OCI-LY3 (cell line): Measurements from ENCODE around the gene ARID3A.
A peak's percentile ranks its signal among the peaks of the same experiment; 100 is the strongest.

Experiments used
- H2AFZ ChIP-seq: fragments of 200-600, 300-600 bp; shearing (Covaris generic); 2 replicates; pipeline ENCODE4 v1.6.0; 2014; ENCODE audit warnings: antibody characterized with exemption, low read depth, low read length
- H3K27ac ChIP-seq: fragments of 200-600, 300-600 bp; sonication (generic); 2 replicates; pipeline ENCODE4 v1.5.1; 2014; ENCODE audit warnings: mild to moderate bottlenecking, low read length, moderate library complexity, mixed read lengths
- H3K27me3 ChIP-seq: fragments of 200-600, 300-600 bp; sonication (generic); 2 replicates; pipeline ENCODE4 v1.6.1; 2014; ENCODE audit warnings: low read depth, low read length, mixed read lengths
- H3K36me3 ChIP-seq: fragments of 200-600, 300-600 bp; sonication (generic); replicated peaks from 2 replicates; pipeline ENCODE3; 2014; ENCODE audit warnings: low read depth, low read length, mixed read lengths
- H3K4me1 ChIP-seq: fragments of 300-600, 200-600 bp; sonication (generic); 2 replicates; pipeline ENCODE4 v1.6.1; 2014; ENCODE audit warnings: low read length, mixed read lengths
- H3K4me2 ChIP-seq: fragments of 200-600, 300-600 bp; sonication (generic); 2 replicates; pipeline ENCODE4 v1.6.1; 2014; ENCODE audit warnings: low read length, mixed read lengths
- H3K4me3 ChIP-seq: fragments of 300-600, 200-600 bp; sonication (generic); 2 replicates; pipeline ENCODE4 v1.5.1; 2014; ENCODE audit warnings: antibody characterized with exemption, mild to moderate bottlenecking, low read length, moderate library complexity
- H3K79me2 ChIP-seq: fragments of 300-600, 200-600 bp; shearing (Covaris generic); 2 replicates; pipeline ENCODE4 v1.6.1; 2014; ENCODE audit warnings: mild to moderate bottlenecking, low read length, mixed read lengths
- H3K9ac ChIP-seq: fragments of 300-600, 200-600 bp; shearing (Covaris generic); 2 replicates; pipeline ENCODE4 v1.6.0; 2014; ENCODE audit warnings: mild to moderate bottlenecking, low read length, moderate library complexity
- H3K9me3 ChIP-seq: fragments of 200-600, 300-600 bp; shearing (Covaris generic); 2 replicates; pipeline ENCODE4 v1.6.1; 2014; ENCODE audit warnings: low read length, mixed read lengths; ENCODE audit not compliant: insufficient read depth
- H4K20me1 ChIP-seq: fragments of 200-600, 300-600 bp; sonication (generic); 2 replicates; pipeline ENCODE4 v1.6.1; 2016; ENCODE audit warnings: low read length, mixed read lengths; ENCODE audit not compliant: insufficient read depth
- CTCF ChIP-seq: fragments of 200-600, 300-600 bp; sonication (generic); IDR thresholded peaks from 2 replicates; pipeline ENCODE4 v1.5.1; 2014; ENCODE audit warnings: antibody characterized with exemption, low read length, low read depth
- EZH2phosphoT487 ChIP-seq: fragments of 200-600 bp; shearing (Covaris generic); IDR thresholded peaks from 2 replicates; pipeline ENCODE4 v1.6.1; 2018; ENCODE audit warnings: antibody characterized with exemption, mixed run types, low read depth

Gene ARID3A

DNA sequence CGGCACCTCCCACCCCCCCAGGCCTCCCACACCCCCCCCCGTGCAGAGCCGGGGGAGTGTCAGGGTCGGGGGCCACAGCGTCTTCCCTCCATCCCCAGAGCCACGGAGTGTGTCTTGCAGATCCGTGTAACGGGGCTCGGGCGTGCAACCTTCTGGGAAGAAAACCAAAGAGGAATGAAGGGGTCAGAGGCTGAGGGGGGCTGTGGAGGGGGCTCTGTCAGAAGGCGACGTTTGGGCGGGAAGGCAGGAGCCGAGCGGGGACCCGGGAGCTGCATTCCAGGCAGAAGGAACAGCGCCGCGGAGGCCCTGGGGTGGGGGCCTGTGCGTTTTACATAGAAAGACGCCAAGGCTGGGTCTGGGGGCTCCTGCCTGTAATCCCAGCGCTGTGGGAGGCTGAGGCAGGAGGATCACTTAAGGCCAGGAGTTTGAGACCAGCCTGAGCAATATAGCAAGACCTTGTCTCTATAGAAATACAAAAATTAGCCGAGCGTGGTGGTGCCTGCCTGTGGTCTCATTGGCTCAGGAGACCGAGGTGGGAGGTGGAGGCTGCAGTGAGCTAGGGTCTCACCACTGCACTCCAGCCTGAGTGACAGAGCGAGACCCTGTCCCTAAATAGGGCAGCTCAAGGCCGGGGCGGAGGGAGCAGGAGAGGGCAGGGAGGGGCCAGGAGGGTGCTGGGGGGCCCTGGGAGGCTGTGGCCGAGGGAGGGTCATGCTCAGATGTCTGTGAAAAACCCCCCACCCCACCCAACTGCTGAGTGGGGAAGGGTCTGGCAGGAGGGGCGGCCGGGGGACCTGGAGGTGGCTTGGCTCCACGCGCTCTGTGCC is 27.8 kb downstream of the ARID3A start:
- Histone ChIP-seq H3K9me3 (no peaks in the 10 kb centered on the region), H3K36me3 (no peaks in the 10 kb centered on the region), H4K20me1 (peaks cover 16% of the 10 kb centered on the region; the same call in 1 of the 2 replicates), H2AFZ (no peak overlapping the region), H3K4me1 (peaks cover 66% of the 10 kb centered on the region), H3K27me3 (no peaks in the 10 kb centered on the region), H3K4me3 (peak overlapping the region; percentile 61), H3K27ac (peak overlapping the region; percentile 74; the same call in 1 of the 2 replicates), H3K79me2 (peaks cover 64% of the 10 kb centered on the region), H3K4me2 (peak overlapping the region; percentile 71), H3K9ac (peak overlapping the region; percentile 68)
- TF ChIP-seq EZH2phosphoT487 (no peak), CTCF (no peak)

DNA sequence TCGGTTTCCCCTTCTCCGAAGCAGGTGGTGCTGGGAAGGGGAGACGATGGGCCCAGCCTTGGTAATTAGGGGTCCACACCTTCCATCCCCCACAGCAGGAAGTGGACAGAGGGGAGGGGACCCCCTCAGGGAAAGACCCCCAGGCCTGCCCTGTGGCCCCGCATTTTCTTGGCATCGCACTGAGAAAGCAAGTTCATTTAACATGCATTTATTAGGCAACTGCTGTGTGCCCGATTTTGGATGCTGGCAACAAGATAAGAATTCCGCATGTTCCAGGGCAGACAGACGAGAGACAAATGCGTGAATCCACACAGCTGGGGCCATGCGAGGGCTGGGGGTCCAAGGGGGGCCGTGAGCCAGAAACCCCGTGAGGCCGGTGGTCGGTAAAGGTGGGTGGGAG is 28.4 kb downstream of the ARID3A start:
- peaks cover 62% of the 10 kb centered on the region for H3K79me2 ChIP-seq

DNA sequence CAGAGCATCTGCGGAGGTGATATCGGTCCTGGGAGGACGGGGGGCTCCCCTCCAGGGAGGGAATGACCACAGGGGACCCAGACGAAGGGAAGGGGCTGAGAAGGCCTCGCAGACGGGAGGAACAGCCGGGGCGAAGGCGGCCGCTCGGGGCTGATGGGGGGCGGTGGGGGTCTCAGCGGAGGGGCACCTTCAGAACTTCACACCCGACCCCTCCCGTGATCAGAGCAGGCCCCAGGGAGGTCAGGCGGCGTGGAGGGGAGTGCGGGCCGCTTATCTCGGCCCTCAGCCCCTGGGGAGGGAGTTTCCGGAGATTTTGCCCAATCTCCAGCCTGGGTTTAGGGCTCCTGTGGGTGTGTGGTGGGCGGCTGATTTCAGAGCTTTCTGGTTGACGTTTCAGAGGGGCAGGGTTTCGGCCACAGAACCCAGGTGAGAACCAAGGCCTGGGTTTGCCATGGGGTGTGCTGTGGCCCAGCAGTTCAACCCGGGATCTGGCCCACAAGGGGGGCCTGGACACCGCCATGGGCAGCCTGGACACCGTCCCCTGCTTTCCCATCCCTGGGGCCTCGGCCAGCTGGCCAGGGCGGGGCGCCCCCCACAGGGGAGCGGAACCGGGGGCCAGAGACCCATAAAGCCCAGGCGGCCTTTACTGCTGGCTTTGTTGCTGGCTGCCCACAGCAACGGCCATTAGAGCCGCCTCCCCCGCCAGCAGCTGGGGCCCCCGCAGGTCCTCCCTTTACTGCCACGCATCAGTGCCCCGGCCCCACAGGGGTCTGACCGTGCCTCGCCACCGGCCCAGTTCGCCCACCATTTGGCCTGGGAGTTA is 29.0 kb downstream of the ARID3A start:
- TF ChIP-seq EZH2phosphoT487 (no peak), CTCF (no peak)
- Histone ChIP-seq H2AFZ (no peak overlapping the region), H4K20me1 (peaks cover 28% of the 10 kb centered on the region; the same call in 1 of the 2 replicates), H3K27me3 (no peaks in the 10 kb centered on the region), H3K27ac (peak overlapping the region; percentile 27), H3K9me3 (no peaks in the 10 kb centered on the region), H3K4me3 (peak overlapping the region; percentile 61), H3K36me3 (peaks cover 6% of the 10 kb centered on the region), H3K79me2 (peaks cover 68% of the 10 kb centered on the region), H3K9ac (peak overlapping the region; percentile 49; the same call in 1 of the 2 replicates), H3K4me2 (peak overlapping the region; percentile 71), H3K4me1 (peaks cover 54% of the 10 kb centered on the region)

More for the DNA sequence above, 28.4 kb downstream of the ARID3A start:
- H3K9ac ChIP-seq = peak overlapping the region; percentile 49; the same call in 1 of the 2 replicates
- H3K4me1 ChIP-seq = peaks cover 60% of the 10 kb centered on the region
- H3K36me3 ChIP-seq = no peaks in the 10 kb centered on the region
- H4K20me1 ChIP-seq = peaks cover 22% of the 10 kb centered on the region; the same call in 1 of the 2 replicates
- no peak for TF ChIP-seq EZH2phosphoT487
- TF ChIP-seq CTCF = no peak
- H3K4me3 ChIP-seq = peak overlapping the region; percentile 61
- peak overlapping the region; percentile 71 for H3K4me2 ChIP-seq
- no peaks in the 10 kb centered on the region for H3K27me3 ChIP-seq
- H3K9me3 ChIP-seq = no peaks in the 10 kb centered on the region
- H3K27ac ChIP-seq = peak overlapping the region; percentile 27
- no peak overlapping the region for H2AFZ ChIP-seq
